ENCODE results near the gene CPB1.

CPB1 gene

DNA sequence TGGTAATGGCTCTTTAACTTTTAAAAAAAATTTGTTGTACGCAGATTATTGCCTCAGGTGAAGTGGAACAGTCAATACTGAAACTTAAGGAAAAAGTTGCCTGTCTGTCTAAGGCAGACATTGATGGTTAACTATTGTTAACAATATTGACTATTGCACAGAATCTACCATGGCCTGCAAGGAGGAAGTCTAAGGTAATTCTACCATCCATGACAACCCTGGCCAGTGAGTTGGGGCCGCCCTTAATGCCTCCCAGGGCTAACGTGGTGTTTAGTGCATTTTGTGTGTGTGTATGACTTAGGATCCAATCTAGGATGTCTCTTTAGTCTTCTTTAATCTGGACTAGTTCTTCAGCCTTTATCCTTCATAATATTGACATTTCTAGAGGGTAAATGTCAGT is 2.1 kb upstream of the CPB1 start:
- no peak for DNase-seq (ENCODE audit: extremely low spot score)
- POLR2A ChIA-PET, result no interaction called here
- CTCF ChIA-PET, result no interaction called here
- TF ChIP-seq, protein P1, sequence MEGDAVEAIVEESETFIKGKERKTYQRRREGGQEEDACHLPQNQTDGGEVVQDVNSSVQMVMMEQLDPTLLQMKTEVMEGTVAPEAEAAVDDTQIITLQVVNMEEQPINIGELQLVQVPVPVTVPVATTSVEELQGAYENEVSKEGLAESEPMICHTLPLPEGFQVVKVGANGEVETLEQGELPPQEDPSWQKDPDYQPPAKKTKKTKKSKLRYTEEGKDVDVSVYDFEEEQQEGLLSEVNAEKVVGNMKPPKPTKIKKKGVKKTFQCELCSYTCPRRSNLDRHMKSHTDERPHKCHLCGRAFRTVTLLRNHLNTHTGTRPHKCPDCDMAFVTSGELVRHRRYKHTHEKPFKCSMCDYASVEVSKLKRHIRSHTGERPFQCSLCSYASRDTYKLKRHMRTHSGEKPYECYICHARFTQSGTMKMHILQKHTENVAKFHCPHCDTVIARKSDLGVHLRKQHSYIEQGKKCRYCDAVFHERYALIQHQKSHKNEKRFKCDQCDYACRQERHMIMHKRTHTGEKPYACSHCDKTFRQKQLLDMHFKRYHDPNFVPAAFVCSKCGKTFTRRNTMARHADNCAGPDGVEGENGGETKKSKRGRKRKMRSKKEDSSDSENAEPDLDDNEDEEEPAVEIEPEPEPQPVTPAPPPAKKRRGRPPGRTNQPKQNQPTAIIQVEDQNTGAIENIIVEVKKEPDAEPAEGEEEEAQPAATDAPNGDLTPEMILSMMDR (IDR thresholded peaks at IDR 0.05; ENCODE audit: control extremely low read depth, extremely low read depth, low read depth, missing control alignments), result no peak

DNA sequence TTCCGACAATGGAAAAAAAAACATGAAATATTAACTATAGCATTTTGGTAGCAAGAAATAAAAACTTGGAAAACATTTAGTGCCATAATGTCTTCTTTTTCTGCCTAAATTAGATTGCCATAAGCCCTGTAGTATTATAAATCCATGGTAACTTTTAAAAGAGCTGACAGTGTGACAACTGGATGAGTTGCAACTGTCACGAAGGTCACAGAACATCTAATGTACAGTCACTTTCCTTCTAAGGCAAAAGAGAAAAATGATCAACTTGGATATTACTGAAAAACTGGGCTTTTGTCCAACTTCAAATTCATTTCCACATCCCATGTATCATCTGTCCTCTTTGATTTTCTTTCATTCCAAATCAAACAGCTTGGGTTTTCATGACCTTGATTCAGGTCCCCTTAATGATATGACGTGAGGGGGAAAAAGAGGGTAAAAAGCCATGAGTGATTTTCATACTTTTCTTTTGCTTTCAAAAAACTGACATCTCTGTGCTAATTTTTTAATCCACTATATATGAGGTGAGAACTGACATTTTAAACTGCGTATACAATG is 602 bp downstream of the CPB1 start:
- ChIA-PET POLR2A (no interaction called here), CTCF (no interaction called here)
- TF ChIP-seq, protein P1 (IDR thresholded peaks at IDR 0.05; ENCODE audit: control extremely low read depth, extremely low read depth, low read depth, missing control alignments), result no peak
- no peak for DNase-seq (ENCODE audit: extremely low spot score)

DNA sequence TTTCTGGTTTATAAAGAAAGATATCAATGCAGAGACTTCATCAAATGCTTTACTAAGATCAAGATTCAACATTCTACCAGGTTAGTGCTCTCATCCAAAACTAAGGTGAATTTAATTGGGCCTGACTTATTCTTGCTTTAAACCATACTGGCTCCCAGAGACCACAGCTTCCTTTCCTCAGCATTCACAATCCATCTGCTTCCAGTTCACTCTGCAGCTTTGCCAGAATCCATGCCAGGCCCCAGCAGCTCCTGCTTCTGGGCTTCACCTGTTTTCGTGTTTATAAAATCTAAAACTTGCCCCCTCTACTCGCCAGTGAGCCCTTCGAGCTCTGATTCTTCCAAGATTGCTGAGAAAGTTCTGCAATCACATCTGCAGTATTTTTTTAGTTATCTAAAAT is 2.3 kb downstream of the CPB1 start:
- POLR2A ChIA-PET, result no interaction called here
- no peak for DNase-seq (ENCODE audit: extremely low spot score)
- CTCF ChIA-PET, result interaction anchor here (1.8 kb wide), 1 partner anchor 10 kb away, joined by 8 read pairs; no protein-coding TSS in a partner anchor
- TF ChIP-seq, protein P1 (IDR thresholded peaks at IDR 0.05; ENCODE audit: control extremely low read depth, extremely low read depth, low read depth, missing control alignments), result no peak

DNA sequence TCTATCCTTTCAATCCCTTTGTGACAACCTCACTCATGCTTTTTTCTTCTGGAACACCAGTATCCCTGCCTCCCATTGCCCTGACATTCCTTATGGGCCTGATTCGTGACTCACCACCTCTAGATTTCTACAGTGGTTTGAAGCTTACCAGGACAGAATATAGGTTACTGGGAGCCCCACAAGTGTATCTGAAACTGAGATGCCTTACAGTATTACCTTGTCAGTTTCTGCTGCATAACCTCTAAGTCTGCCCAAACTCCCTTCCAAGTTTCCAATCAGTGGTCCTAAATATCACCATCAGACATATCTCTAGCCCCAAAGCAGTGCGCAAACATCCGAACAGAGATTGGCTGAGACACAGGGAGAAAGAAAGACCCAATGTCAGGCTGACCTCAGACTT is 5.6 kb downstream of the CPB1 start:
- TF ChIP-seq, protein P1 (IDR thresholded peaks at IDR 0.05; ENCODE audit: control extremely low read depth, extremely low read depth, low read depth, missing control alignments), result no peak
- CTCF ChIA-PET, result interaction anchor here (1.0 kb wide), 1 partner anchor 33 kb away, joined by 3 read pairs; no protein-coding TSS in a partner anchor
- no peak for DNase-seq (ENCODE audit: extremely low spot score)
- POLR2A ChIA-PET, result no interaction called here

DNA sequence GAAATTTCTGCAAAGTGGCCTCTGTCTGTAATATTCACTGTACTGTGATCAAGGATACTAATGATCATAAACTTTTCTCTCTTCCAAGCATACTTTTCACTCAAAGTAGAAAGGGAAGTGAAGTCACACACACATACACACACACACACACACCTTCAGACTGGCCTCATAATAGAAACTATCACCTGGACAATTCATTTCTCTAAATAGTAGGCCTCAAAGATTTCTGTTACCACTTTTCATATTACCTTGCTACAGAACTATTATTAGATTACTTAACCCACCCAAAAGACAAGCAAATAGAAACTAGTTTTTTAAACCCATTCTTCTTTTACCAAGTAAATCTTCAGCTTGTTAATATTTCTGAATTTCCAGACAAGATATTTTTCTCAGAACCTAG is 12.2 kb downstream of the CPB1 start:
- POLR2A ChIA-PET, result no interaction called here
- DNase-seq (ENCODE audit: extremely low spot score), result no peak
- TF ChIP-seq, protein P1 (IDR thresholded peaks at IDR 0.05; ENCODE audit: control extremely low read depth, extremely low read depth, low read depth, missing control alignments), result no peak
- CTCF ChIA-PET, result interaction anchor here (1.3 kb wide), 1 partner anchor 20 kb away, joined by 4 read pairs; no protein-coding TSS in a partner anchor

DNA sequence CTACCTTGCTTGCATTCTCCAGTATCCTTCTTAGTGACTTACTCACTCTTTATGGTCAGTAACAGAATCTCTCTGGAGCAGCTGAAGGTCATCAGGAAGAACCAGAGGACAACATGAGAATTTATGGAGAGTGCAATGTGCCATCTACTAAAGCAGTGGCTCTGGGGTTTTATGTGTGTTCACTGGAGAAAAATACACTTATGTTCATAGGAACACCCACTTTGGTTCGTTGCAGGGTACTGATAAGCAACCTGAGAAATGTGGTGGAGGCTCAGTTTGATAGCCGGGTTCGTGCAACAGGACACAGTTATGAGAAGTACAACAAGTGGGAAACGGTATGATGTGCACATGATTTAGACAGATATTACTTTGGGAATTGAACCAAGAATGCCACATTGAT is 12.8 kb downstream of the CPB1 start:
- ChIA-PET CTCF (interaction anchor here (0.9 to 2.3 kb wide), 3 partner anchors 20 to 28 kb away, joined by 4 to 5 read pairs (median 4); no protein-coding TSS in a partner anchor), POLR2A (no interaction called here)
- TF ChIP-seq, protein P1 (IDR thresholded peaks at IDR 0.05; ENCODE audit: control extremely low read depth, extremely low read depth, low read depth, missing control alignments), result no peak
- DNase-seq (ENCODE audit: extremely low spot score), result no peak
